IPS DF 6.9 (cell line): ENCODE data around the gene ZC3H12D.
"Not testable (repeated sequence)": the region's sequence is repeated elsewhere in the genome, so short reads cannot be mapped to it uniquely, and the experiment has no call there.

ENCODE experiments used
- DNase-seq: peaks from one replicate; pipeline ENCODE4 v3.0.0-alpha.2; 2013; ENCODE audit warnings: low read depth, low spot score
- H3K27ac ChIP-seq: one replicate; pipeline ENCODE4 v1.5.1; 2013; ENCODE audit warnings: low read length, control low read depth
- H3K27me3 ChIP-seq: 2 replicates; pipeline ENCODE4 v1.6.1; 2013; ENCODE audit warnings: mild to moderate bottlenecking, low read length; ENCODE audit not compliant: control insufficient read depth, insufficient read depth
- H3K36me3 ChIP-seq: 2 replicates; pipeline ENCODE4 v1.6.1; 2013; ENCODE audit warnings: low read length; ENCODE audit not compliant: control insufficient read depth, insufficient read depth
- H3K4me1 ChIP-seq: 2 replicates; pipeline ENCODE4 v1.6.1; 2013; ENCODE audit warnings: low read length; ENCODE audit not compliant: control insufficient read depth, insufficient read depth
- H3K4me3 ChIP-seq: 2 replicates; pipeline ENCODE4 v1.5.1; 2013; ENCODE audit warnings: mild to moderate bottlenecking, low read length
- H3K9me3 ChIP-seq: 2 replicates; pipeline ENCODE4 v1.6.1; 2013; ENCODE audit warnings: low read length, inconsistent platforms; ENCODE audit not compliant: control insufficient read depth, insufficient read depth
- WGBS: extraction: QIAGEN DNeasy Blood & Tissue Kit; methylation state at CpG from one replicate; pipeline ENCODE4 v1.1.7; 2013; ENCODE audit warnings: mixed read lengths, missing lambda C conversion rate; ENCODE audit not compliant: insufficient read length, insufficient coverage; 5-methylcytosine and 5-hydroxymethylcytosine counted together

ZC3H12D gene

GRCh38 chr6:149500096-149500495 is 15.3 kb upstream of the ZC3H12D start:
- Histone ChIP-seq H3K27me3 (no peaks in the 10 kb centered on the region), H3K36me3 (no peaks in the 10 kb centered on the region), H3K9me3 (no peaks in the 10 kb centered on the region), H3K27ac (no peak overlapping the region), H3K4me1 (no peaks in the 10 kb centered on the region), H3K4me3 (no peak overlapping the region)
- WGBS = no CpG with 5 or more reads among the region's 1 CpG
- no peak for DNase-seq

- WGBS = no CpG with 5 or more reads among the region's 3 CpGs
- no peaks in the 10 kb centered on the region for H3K9me3 ChIP-seq
- no peaks in the 10 kb centered on the region for H3K27me3 ChIP-seq
- no peak overlapping the region for H3K4me3 ChIP-seq
- H3K4me1 ChIP-seq = no peaks in the 10 kb centered on the region
- H3K36me3 ChIP-seq = no peaks in the 10 kb centered on the region
- DNase-seq = no peak
- no peak overlapping the region for H3K27ac ChIP-seq
These were observed 14.3 kb upstream of the ZC3H12D start for GRCh38 chr6:149499066-149499465.

DNA sequence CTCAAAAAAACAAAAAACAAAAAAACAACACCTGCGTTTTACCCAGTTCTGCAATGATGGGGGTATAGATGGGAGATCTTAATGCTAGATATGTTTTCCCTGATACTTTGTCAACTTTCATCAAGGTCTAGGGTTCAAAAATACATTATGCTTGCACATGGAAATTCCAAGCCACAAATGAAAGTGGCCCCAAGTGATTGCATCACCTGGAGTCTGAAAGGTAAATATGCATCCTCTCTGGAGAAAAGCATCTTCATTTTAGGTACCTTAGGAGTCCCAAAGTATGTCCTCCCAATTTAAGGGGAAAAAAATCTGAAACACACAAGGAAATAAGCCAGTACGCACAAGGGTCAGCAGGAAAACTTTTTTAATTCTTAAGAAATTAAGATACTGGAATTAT is 12.6 kb upstream of the ZC3H12D start:
- WGBS = no CpG with 5 or more reads among the region's 2 CpGs
- no peaks in the 10 kb centered on the region for H3K4me1 ChIP-seq
- no peaks in the 10 kb centered on the region for H3K36me3 ChIP-seq

DNA sequence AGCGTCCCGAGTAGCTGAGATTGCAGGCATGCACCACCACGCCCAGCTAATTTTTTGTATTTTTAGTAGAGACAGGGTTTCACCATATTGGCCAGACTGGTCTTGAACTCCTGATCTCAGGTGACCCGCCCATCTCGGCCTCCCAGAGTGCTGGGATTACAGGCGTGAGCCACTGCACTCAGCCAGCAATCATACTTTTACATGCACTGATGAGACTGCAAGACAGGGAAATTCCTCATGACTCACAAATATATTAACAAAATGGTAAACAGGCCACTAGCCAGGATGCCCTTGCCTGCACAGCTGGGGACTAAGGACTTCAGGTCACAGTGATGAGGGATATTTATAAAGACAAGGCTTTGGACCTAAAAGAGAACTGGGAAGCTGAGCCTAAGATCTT is 11.8 kb upstream of the ZC3H12D start:
- H3K27me3 ChIP-seq, DNase-seq, H3K36me3 ChIP-seq, H3K27ac ChIP-seq, H3K4me1 ChIP-seq, H3K4me3 ChIP-seq, H3K9me3 ChIP-seq: not testable (repeated sequence)
- no CpG with 5 or more reads among the region's 6 CpGs for WGBS

More for the DNA sequence above, 12.6 kb upstream of the ZC3H12D start:
- no peak for DNase-seq
- Histone ChIP-seq H3K9me3 (no peaks in the 10 kb centered on the region), H3K27me3 (no peaks in the 10 kb centered on the region), H3K4me3 (no peak overlapping the region), H3K27ac (no peak overlapping the region)

DNA sequence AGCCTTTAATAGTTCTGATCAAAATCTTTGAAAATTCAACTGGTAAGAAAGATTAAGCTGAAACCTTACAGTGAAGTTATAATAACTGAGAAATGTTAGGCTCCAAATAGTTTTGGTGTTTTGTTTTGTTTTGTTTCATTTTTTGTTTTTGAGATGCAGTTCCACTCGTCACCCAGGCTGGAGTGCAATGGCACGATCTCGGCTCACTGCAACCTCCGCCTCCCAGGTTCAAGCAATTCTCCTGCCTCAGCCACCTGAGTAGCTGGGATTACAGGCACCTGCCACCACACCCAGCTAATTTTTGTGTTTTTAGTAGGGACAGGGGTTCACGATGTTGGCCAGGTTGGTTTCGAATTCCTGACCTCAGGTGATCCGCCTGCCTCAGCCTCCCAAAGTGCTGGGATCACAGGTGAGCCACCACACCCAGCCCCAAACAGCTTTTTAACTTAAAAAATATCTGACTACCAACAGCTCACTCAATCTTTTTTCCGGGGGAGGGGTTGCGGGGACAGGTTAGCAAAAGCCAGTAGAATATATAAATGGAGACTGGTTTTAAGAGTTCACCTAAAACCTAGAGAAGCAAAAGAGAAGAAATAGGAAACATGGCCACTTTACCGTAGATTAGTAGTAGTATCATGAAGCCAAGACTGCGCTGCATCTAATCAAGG is 10.7 kb upstream of the ZC3H12D start:
- H3K36me3 ChIP-seq, H3K27me3 ChIP-seq, H3K4me1 ChIP-seq, H3K4me3 ChIP-seq, DNase-seq, H3K27ac ChIP-seq, H3K9me3 ChIP-seq: not testable (repeated sequence)
- no CpG with 5 or more reads among the region's 11 CpGs for WGBS

DNA sequence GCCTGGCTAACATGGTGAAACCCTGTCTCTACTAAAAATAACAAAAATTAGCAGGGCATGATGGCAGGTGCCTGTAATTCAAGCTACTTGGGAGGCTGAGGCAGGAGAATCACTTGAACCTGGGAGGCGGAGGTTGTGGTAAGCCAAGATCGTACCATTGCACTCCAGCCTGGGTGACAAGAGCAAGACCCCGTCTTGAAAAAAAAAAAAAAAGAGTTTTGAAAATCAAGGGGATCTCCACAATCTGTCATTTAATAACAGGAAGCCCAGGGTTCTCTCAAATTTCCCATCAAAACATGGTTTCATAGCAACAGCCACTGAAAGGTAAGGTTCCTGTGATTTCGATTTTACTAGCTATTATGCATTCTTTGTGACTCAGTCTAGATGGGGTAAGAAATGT is 10.0 kb upstream of the ZC3H12D start:
- H3K4me1 ChIP-seq, H3K36me3 ChIP-seq, DNase-seq, H3K27ac ChIP-seq, H3K9me3 ChIP-seq, H3K27me3 ChIP-seq, H3K4me3 ChIP-seq: not testable (repeated sequence)
- WGBS = no CpG with 5 or more reads among the region's 4 CpGs

GRCh38 chr6:149493761-149494320 is 9.0 kb upstream of the ZC3H12D start:
- Histone ChIP-seq H3K27ac (no peak overlapping the region), H3K4me3 (no peak overlapping the region), H3K36me3 (no peaks in the 10 kb centered on the region), H3K4me1 (no peaks in the 10 kb centered on the region), H3K27me3 (no peaks in the 10 kb centered on the region), H3K9me3 (no peaks in the 10 kb centered on the region)
- no peak for DNase-seq
- WGBS = no CpG with 5 or more reads among the region's 7 CpGs

DNA sequence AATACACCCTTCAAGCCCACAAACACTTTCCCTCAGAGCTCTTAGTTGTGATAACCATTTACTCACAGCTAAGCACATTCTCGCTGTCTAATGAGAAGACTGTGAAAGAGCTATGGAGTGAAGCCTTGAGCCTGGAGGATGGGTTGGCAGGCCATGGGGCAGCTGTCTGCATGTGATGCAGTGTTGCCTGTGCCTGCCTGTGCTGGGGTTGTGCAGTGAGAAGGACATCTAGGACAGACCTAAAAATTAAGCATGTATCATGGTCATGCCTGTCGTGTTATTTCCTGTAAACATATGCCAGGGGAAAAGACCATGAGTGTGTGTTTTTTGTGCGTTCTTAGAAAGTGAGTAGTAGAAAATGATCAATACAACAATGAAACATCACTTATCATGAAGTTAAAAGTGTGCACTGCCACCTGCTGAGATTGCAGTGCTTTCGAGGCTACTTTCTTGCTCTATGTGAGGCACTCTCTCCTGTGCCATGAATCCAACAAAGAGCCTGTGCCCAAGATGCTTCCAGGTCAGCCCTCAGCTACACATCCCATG is 8.1 kb upstream of the ZC3H12D start:
- DNase-seq = no peak
- Histone ChIP-seq H3K4me3 (no peak overlapping the region), H3K36me3 (no peaks in the 10 kb centered on the region), H3K27ac (no peak overlapping the region), H3K4me1 (no peaks in the 10 kb centered on the region), H3K27me3 (no peaks in the 10 kb centered on the region), H3K9me3 (no peaks in the 10 kb centered on the region)
- no CpG with 5 or more reads among the region's 4 CpGs for WGBS

- H3K36me3 ChIP-seq = no peaks in the 10 kb centered on the region
- H3K27me3 ChIP-seq = no peaks in the 10 kb centered on the region
- no CpG with 5 or more reads among the region's 4 CpGs for WGBS
- DNase-seq = no peak
- H3K4me1 ChIP-seq = 0 out of 2 replicates have a peak, but pooled peaks cover 1% of the 10 kb centered on the region
- H3K27ac ChIP-seq = no peak overlapping the region
- no peak overlapping the region for H3K4me3 ChIP-seq
- no peaks in the 10 kb centered on the region for H3K9me3 ChIP-seq
These were observed 5.2 kb upstream of the ZC3H12D start for GRCh38 chr6:149489967-149490366.

- no peak overlapping the region for H3K27ac ChIP-seq
- no peak for DNase-seq
- H3K27me3 ChIP-seq = no peaks in the 10 kb centered on the region
- H3K4me1 ChIP-seq = 0 out of 2 replicates have a peak, but pooled peaks cover 1% of the 10 kb centered on the region
- no peaks in the 10 kb centered on the region for H3K36me3 ChIP-seq
- H3K9me3 ChIP-seq = no peaks in the 10 kb centered on the region
- no peak overlapping the region for H3K4me3 ChIP-seq
- WGBS = no CpG with 5 or more reads among the region's 3 CpGs
These were observed 4.0 kb upstream of the ZC3H12D start for GRCh38 chr6:149488815-149489214.

GRCh38 chr6:149487316-149487715 is 2.5 kb upstream of the ZC3H12D start:
- H3K36me3 ChIP-seq = no peaks in the 10 kb centered on the region
- DNase-seq = no peak
- no peaks in the 10 kb centered on the region for H3K9me3 ChIP-seq
- no peaks in the 10 kb centered on the region for H3K27me3 ChIP-seq
- H3K4me3 ChIP-seq = no peak overlapping the region
- no CpG with 5 or more reads among the region's 4 CpGs for WGBS
- 0 out of 2 replicates have a peak, but pooled peaks cover 1% of the 10 kb centered on the region for H3K4me1 ChIP-seq
- H3K27ac ChIP-seq = no peak overlapping the region
